NB4 (cell line): Measurements from ENCODE around the gene SGO1.

Source experiments
- DNase-seq: peaks from one replicate; pipeline ENCODE4 v3.0.0; 2010; ENCODE audit warnings: low read depth
- H3K4me3 ChIP-seq: one replicate; pipeline ENCODE4 v1.5.1; 2011; ENCODE audit warnings: mild to moderate bottlenecking, low read depth, low read length, moderate library complexity
- MYC ChIP-seq: IDR thresholded peaks from 2 replicates; pipeline ENCODE4 v1.6.1; 2011; ENCODE audit warnings: low read depth, low read length
- POLR2A ChIP-seq: IDR thresholded peaks from 2 replicates; pipeline ENCODE4 v1.6.1; 2011; ENCODE audit warnings: mild to moderate bottlenecking; ENCODE audit not compliant: insufficient read length; ENCODE audit errors: extremely low read depth
- TF ChIP-seq, protein P1 (sequence below): IDR thresholded peaks from 2 replicates; pipeline ENCODE4 v1.6.1; 2011; ENCODE audit warnings: low read depth, low read length
- TF ChIP-seq, protein P2 (sequence below): IDR thresholded peaks from one replicate; pipeline ENCODE4 v1.5.1; 2012; ENCODE audit warnings: low read depth, low read length

Gene SGO1

DNA sequence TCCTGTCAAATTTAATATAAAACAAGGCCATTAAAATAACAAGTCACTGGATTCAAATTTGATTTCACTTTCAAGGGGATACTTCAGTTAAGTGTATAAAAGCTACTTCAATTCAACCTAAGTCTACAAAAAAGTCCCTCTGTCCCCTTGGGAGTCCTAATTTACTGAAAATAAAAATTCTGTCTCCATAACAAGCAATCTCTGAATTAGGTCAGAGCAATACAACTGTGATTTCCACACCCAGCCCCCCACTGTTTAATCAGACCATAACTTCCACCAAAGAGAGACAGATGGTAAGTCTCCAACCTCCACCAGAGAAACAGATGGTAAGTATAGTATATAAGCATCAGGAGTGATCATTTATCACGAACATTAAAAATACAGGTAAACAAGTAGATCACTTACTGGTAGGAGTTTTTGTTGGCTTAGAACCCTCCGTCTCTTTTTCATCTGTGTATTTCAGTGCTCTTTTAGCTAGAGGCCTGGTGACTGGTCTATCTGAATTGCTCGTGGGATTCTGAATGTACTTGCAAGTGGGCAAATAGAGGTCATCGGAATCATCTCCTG is 12.1 kb downstream of the SGO1 start:
- no peak overlapping the region for H3K4me3 ChIP-seq
- DNase-seq = no peak
- TF ChIP-seq, protein P1, sequence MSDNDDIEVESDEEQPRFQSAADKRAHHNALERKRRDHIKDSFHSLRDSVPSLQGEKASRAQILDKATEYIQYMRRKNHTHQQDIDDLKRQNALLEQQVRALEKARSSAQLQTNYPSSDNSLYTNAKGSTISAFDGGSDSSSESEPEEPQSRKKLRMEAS = no peak
- TF ChIP-seq POLR2A = no peak
- TF ChIP-seq, protein P2, sequence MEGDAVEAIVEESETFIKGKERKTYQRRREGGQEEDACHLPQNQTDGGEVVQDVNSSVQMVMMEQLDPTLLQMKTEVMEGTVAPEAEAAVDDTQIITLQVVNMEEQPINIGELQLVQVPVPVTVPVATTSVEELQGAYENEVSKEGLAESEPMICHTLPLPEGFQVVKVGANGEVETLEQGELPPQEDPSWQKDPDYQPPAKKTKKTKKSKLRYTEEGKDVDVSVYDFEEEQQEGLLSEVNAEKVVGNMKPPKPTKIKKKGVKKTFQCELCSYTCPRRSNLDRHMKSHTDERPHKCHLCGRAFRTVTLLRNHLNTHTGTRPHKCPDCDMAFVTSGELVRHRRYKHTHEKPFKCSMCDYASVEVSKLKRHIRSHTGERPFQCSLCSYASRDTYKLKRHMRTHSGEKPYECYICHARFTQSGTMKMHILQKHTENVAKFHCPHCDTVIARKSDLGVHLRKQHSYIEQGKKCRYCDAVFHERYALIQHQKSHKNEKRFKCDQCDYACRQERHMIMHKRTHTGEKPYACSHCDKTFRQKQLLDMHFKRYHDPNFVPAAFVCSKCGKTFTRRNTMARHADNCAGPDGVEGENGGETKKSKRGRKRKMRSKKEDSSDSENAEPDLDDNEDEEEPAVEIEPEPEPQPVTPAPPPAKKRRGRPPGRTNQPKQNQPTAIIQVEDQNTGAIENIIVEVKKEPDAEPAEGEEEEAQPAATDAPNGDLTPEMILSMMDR = no peak
- no peak for TF ChIP-seq MYC

DNA sequence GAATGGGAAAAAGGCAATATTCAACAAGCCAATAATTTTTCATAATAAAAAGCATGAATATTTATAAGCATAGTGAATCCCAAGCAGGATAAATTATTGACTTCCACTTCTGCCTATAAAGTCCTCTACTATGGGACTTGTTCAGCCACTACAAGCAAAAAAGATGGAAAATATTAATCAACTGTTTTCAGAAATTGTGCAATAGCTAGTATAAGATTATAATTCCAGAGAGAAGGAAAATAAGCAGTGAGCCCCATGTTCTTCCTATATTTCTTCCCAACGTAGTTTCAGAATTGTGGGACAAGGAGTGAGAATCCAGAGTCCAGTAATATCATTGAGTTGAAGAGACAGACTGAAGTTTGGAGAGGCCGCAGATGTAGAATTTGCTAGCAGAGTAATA is 24.3 kb downstream of the SGO1 start:
- no peak overlapping the region for H3K4me3 ChIP-seq
- TF ChIP-seq MYC (no peak), POLR2A (no peak)
- TF ChIP-seq, protein P2 = no peak
- TF ChIP-seq, protein P1 = no peak
- no peak for DNase-seq

DNA sequence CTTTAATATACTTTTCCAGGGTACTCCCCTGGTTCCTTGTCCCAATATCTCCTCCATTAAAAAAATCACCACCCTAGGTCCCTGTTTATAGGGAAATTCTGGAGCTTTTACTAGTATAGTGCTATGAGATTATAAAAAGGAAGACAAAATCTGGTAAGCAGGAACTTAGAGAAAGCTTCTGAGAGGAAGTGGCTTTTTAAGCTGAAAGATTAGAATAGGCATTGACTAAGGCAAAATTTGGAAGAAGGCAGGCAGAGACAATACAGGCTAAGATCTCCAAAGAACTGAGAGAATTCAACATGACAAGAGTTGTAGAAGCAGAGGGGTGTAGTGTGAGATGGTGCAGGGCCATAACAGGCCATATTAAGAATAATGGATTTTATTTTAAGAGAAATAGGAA is 25.8 kb downstream of the SGO1 start:
- H3K4me3 ChIP-seq = no peak overlapping the region
- DNase-seq = no peak
- TF ChIP-seq MYC = no peak
- TF ChIP-seq, protein P1 = no peak
- TF ChIP-seq POLR2A = no peak
- TF ChIP-seq, protein P2 = no peak

DNA sequence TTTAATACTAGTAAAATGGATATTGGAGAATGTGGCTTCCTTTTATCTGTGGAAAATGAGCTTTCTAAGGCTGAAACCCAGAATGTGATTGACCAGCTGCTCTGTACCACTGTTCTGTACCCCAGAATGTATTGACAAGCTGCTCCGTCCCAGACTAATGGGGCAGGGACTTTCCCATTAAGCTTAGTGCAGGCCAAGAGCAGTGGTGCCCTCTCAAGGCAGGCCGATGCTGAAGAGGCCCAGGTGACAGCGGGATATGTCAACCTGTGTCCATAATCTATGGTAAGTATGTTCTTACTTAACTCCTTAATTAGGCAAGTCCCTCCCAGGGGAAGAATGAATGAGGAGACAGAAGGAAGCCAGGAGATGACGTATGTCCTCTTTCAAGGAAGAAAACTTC is 31.1 kb downstream of the SGO1 start:
- DNase-seq = no peak
- H3K4me3 ChIP-seq = no peak overlapping the region
- TF ChIP-seq, protein P1 = no peak
- TF ChIP-seq MYC = no peak
- no peak for TF ChIP-seq POLR2A
- TF ChIP-seq, protein P2 = no peak

DNA sequence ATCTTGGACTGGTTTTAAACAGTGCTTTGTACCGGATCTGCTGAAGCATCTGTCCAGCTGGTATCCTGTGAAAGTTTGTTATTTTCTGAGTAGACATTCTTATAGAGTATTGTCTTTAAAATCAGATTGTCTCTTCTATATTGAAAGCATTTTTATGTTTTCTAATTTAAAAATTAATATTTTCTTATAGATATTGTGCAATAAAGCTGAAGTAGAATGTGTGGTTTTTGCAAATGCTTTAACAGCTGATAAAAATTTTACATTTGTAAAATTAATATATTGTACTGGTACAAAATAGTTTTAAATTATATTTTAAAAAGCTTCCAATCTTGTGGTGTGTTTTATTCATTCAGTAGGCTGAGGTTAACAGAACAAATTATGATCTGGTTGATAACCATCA is 31.9 kb downstream of the SGO1 start:
- no peak overlapping the region for H3K4me3 ChIP-seq
- no peak for DNase-seq
- TF ChIP-seq, protein P2 = no peak
- TF ChIP-seq MYC (no peak), POLR2A (no peak)
- TF ChIP-seq, protein P1 = no peak

DNA sequence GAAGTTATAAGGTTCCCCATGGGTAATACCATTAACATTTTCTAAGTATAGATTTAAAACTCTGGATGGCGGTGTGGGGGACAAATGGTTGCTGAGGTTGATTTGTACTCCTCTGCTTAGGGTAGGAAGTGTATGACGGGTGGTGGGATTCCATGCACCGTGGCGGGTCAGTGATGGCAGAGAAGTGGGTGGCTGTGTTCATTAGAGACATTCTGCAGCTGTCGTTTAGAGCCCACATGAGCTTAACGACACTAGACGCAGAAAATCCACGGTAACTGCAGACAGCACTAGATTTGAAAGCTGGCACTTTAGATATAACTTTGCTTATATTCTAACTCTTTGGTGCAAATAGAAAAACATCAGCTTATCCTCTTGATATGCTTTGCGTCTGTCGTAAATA is 37.5 kb downstream of the SGO1 start:
- TF ChIP-seq MYC (no peak), POLR2A (no peak)
- TF ChIP-seq, protein P2 = no peak
- TF ChIP-seq, protein P1 = no peak
- H3K4me3 ChIP-seq = no peak overlapping the region
- no peak for DNase-seq
